Stimulated activated memory B cell treated with anti-CD40 and anti-IgM and Interleukin-4, amounts not matched to agents 10 μg/mL and 1 μg/mL and 100 μg/mL, for 72 hours (primary cell): ENCODE measurements around the gene PHOX2A.
"Not testable (repeated sequence)": the region's sequence is repeated elsewhere in the genome, so short reads cannot be mapped to it uniquely, and the experiment has no call there.

Experiments used
- ATAC-seq: fragments of 150-1000 bp; cut with Tn5 transposase; 2 replicates; pipeline ENCODE4 v1.10.0; 2021
- H3K27ac Mint-ChIP-seq: one replicate; pipeline ENCODE4 v1.8.0; 2022; ENCODE audit warnings: mild to moderate bottlenecking, mixed read lengths
- H3K27me3 Mint-ChIP-seq: one replicate; pipeline ENCODE4 v1.8.0; 2022; ENCODE audit warnings: mixed read lengths
- H3K36me3 Mint-ChIP-seq: one replicate; pipeline ENCODE4 v1.8.0; 2022; ENCODE audit warnings: mixed read lengths
- H3K4me1 Mint-ChIP-seq: one replicate; pipeline ENCODE4 v1.8.0; 2022; ENCODE audit warnings: mixed read lengths
- H3K4me3 Mint-ChIP-seq: one replicate; pipeline ENCODE4 v1.8.0; 2022; ENCODE audit warnings: mild to moderate bottlenecking, moderate library complexity, mixed read lengths
- H3K9me3 Mint-ChIP-seq: one replicate; pipeline ENCODE4 v1.8.0; 2022; ENCODE audit warnings: mixed read lengths

PHOX2A gene

GRCh38 chr11:72223615-72224563 lies 20.1 kb downstream of the PHOX2A start:
- Mint-ChIP-seq H3K4me1 (peaks cover 54% of the 10 kb centered on the region), H3K4me3 (peak overlapping the region; percentile 95), H3K27ac (peak overlapping the region; percentile 98), H3K9me3 (no peaks in the 10 kb centered on the region), H3K27me3 (no peaks in the 10 kb centered on the region), H3K36me3 (peaks cover 5% of the 10 kb centered on the region)
- ATAC-seq = peak; percentile 82

GRCh38 chr11:72222907-72223614 lies 20.9 kb downstream of the PHOX2A start:
- peaks cover 62% of the 10 kb centered on the region for H3K4me1 Mint-ChIP-seq
- ATAC-seq = peak; percentile 87
- H3K36me3 Mint-ChIP-seq = no peaks in the 10 kb centered on the region
- peak overlapping the region; percentile 98 for H3K27ac Mint-ChIP-seq
- H3K27me3 Mint-ChIP-seq = no peaks in the 10 kb centered on the region
- peak overlapping the region; percentile 83 for H3K4me3 Mint-ChIP-seq
- no peaks in the 10 kb centered on the region for H3K9me3 Mint-ChIP-seq

GRCh38 chr11:72222106-72222891 lies 21.7 kb downstream of the PHOX2A start:
- no peaks in the 10 kb centered on the region for H3K27me3 Mint-ChIP-seq
- peaks cover 70% of the 10 kb centered on the region for H3K4me1 Mint-ChIP-seq
- no peak for ATAC-seq
- H3K4me3 Mint-ChIP-seq = peak overlapping the region; percentile 83
- no peaks in the 10 kb centered on the region for H3K36me3 Mint-ChIP-seq
- H3K9me3 Mint-ChIP-seq = no peaks in the 10 kb centered on the region
- H3K27ac Mint-ChIP-seq = peak overlapping the region; percentile 98

- ATAC-seq = no peak
- Mint-ChIP-seq H3K4me3 (peak overlapping the region; percentile 59), H3K27ac (peak overlapping the region; percentile 98), H3K9me3 (no peaks in the 10 kb centered on the region), H3K4me1 (peaks cover 74% of the 10 kb centered on the region), H3K27me3 (no peaks in the 10 kb centered on the region), H3K36me3 (no peaks in the 10 kb centered on the region)
Observed at GRCh38 chr11:72221386-72222075, 22.4 kb downstream of the PHOX2A start.

- Mint-ChIP-seq H3K27me3 (no peaks in the 10 kb centered on the region), H3K4me1 (peaks cover 70% of the 10 kb centered on the region), H3K9me3 (no peaks in the 10 kb centered on the region), H3K27ac (peak overlapping the region; percentile 98), H3K36me3 (no peaks in the 10 kb centered on the region), H3K4me3 (peak overlapping the region; percentile 59)
- no peak for ATAC-seq
Observed at GRCh38 chr11:72220696-72221363, 23.1 kb downstream of the PHOX2A start.

- H3K27ac Mint-ChIP-seq = peak overlapping the region; percentile 26
- no peak overlapping the region for H3K4me3 Mint-ChIP-seq
- peaks cover 55% of the 10 kb centered on the region for H3K4me1 Mint-ChIP-seq
- ATAC-seq = no peak
- H3K9me3 Mint-ChIP-seq = no peaks in the 10 kb centered on the region
- no peaks in the 10 kb centered on the region for H3K27me3 Mint-ChIP-seq
- H3K36me3 Mint-ChIP-seq = no peaks in the 10 kb centered on the region
Observed at GRCh38 chr11:72218251-72218745, 25.7 kb downstream of the PHOX2A start.

GRCh38 chr11:72217841-72218240 lies 26.1 kb downstream of the PHOX2A start:
- no peaks in the 10 kb centered on the region for H3K36me3 Mint-ChIP-seq
- ATAC-seq = no peak
- no peak overlapping the region for H3K4me3 Mint-ChIP-seq
- H3K27me3 Mint-ChIP-seq = no peaks in the 10 kb centered on the region
- peak overlapping the region; percentile 26 for H3K27ac Mint-ChIP-seq
- no peaks in the 10 kb centered on the region for H3K9me3 Mint-ChIP-seq
- H3K4me1 Mint-ChIP-seq = peaks cover 53% of the 10 kb centered on the region

GRCh38 chr11:72216638-72217037 lies 27.3 kb downstream of the PHOX2A start, which contains the start of gene FOLR2:
Gene FOLR2 (plus strand): TSS chr11:72216794. CDS start chr11:72218585, 1,791 bp downstream.
- no peaks in the 10 kb centered on the region for H3K27me3 Mint-ChIP-seq
- H3K4me3 Mint-ChIP-seq = no peak within 1 kb of the TSS
- no peak for ATAC-seq
- H3K36me3 Mint-ChIP-seq = no peaks in the 10 kb centered on the region
- peaks cover 41% of the 10 kb centered on the region for H3K4me1 Mint-ChIP-seq
- H3K9me3 Mint-ChIP-seq = no peaks in the 10 kb centered on the region
- peak within 1 kb of the TSS; percentile 26 for H3K27ac Mint-ChIP-seq

- no peak overlapping the region for H3K4me3 Mint-ChIP-seq
- H3K4me1 Mint-ChIP-seq = peaks cover 6% of the 10 kb centered on the region
- ATAC-seq = no peak
Observed at GRCh38 chr11:72209101-72209500, 34.9 kb downstream of the PHOX2A start.

GRCh38 chr11:72208281-72208680 lies 35.7 kb downstream of the PHOX2A start:
- Mint-ChIP-seq H3K27me3 (peaks cover 16% of the 10 kb centered on the region), H3K9me3 (peaks cover 13% of the 10 kb centered on the region), H3K36me3 (peaks cover 17% of the 10 kb centered on the region), H3K4me1 (peaks cover 6% of the 10 kb centered on the region), H3K4me3 (no peak overlapping the region), H3K27ac (no peak overlapping the region)
- no peak for ATAC-seq

More at GRCh38 chr11:72209101-72209500, 34.9 kb downstream of the PHOX2A start:
- Mint-ChIP-seq H3K27me3 (peaks cover 16% of the 10 kb centered on the region), H3K9me3 (peaks cover 13% of the 10 kb centered on the region), H3K36me3 (peaks cover 17% of the 10 kb centered on the region), H3K27ac (no peak overlapping the region)

- H3K27ac Mint-ChIP-seq, ATAC-seq, H3K4me1 Mint-ChIP-seq, H3K4me3 Mint-ChIP-seq: not testable (repeated sequence)
- Mint-ChIP-seq H3K36me3 (peaks cover 17% of the 10 kb centered on the region), H3K27me3 (peaks cover 16% of the 10 kb centered on the region), H3K9me3 (peaks cover 13% of the 10 kb centered on the region)
Observed at GRCh38 chr11:72206794-72207193, 37.2 kb downstream of the PHOX2A start.

- H3K27ac Mint-ChIP-seq = no peak overlapping the region
- H3K9me3 Mint-ChIP-seq = peaks cover 11% of the 10 kb centered on the region
- H3K36me3 Mint-ChIP-seq = peaks cover 14% of the 10 kb centered on the region
- H3K27me3 Mint-ChIP-seq = peaks cover 12% of the 10 kb centered on the region
- no peak for ATAC-seq
- no peak overlapping the region for H3K4me3 Mint-ChIP-seq
- H3K4me1 Mint-ChIP-seq = peaks cover 6% of the 10 kb centered on the region
Observed at GRCh38 chr11:72204886-72205285, 39.1 kb downstream of the PHOX2A start.

- no peak for ATAC-seq
- H3K4me3 Mint-ChIP-seq = no peak overlapping the region
- H3K9me3 Mint-ChIP-seq = no peaks in the 10 kb centered on the region
- peaks cover 6% of the 10 kb centered on the region for H3K4me1 Mint-ChIP-seq
- H3K27me3 Mint-ChIP-seq = no peaks in the 10 kb centered on the region
- H3K27ac Mint-ChIP-seq = no peak overlapping the region
- H3K36me3 Mint-ChIP-seq = no peaks in the 10 kb centered on the region
Observed at GRCh38 chr11:72203163-72203562, 40.8 kb downstream of the PHOX2A start.

GRCh38 chr11:72202571-72202970 lies 41.4 kb downstream of the PHOX2A start:
- Mint-ChIP-seq H3K4me3 (no peak overlapping the region), H3K9me3 (no peaks in the 10 kb centered on the region), H3K27me3 (no peaks in the 10 kb centered on the region), H3K4me1 (peaks cover 6% of the 10 kb centered on the region), H3K36me3 (no peaks in the 10 kb centered on the region), H3K27ac (no peak overlapping the region)
- no peak for ATAC-seq
